SK-N-MC (cell line): ENCODE results near the gene DLGAP4.

Experiments
- EZH2 ChIP-seq: fragments of 200-600 bp; sonication (generic); IDR thresholded peaks from one replicate; pipeline ENCODE4 v1.6.1; 2017; ENCODE audit warnings: antibody characterized with exemption
- FOXP2 ChIP-seq: optimal IDR thresholded peaks from 2 replicates; pipeline ENCODE3; 2011; ENCODE audit warnings: mild to moderate bottlenecking, moderate library complexity; ENCODE audit not compliant: insufficient read depth; ENCODE audit errors: extremely low read length, control extremely low read depth
- POLR2AphosphoS5 ChIP-seq: IDR thresholded peaks from 2 replicates; pipeline ENCODE4 v1.6.1; 2012; ENCODE audit warnings: mild to moderate bottlenecking, low read depth, low read length, borderline replicate concordance

DNA sequence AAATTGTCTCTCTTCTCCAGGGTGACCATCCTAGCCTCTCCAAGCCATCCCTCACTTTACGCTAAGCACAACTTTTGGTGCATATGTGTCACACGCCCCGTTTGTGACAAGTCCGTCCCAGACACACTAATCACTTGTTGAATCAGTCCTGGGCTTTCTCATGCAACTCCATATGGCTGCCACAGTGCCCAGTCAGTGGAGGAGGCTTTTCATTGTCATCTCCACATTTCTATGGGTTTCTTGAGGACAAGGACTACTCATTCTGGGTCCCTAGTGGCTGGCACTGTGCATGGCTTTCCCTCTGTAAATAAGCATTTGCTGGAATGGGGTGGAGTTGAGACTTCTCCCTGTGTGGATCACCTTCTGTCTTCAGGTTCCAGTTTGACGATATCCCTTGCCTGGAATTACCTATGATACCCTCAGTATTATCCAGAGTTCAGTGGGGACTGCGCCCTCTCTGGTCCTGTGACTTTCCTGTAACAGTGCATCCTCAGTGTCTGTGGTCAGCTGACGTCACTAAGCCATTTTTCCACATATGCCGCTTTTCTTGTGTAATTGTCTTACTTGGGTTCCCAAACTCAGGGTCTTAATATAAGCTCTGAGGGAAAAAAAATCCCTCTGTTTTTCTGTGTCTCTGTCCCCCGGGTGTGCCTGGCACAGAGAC lies 175.4 kb downstream of the DLGAP4 start:
- TF ChIP-seq EZH2 = no peak
- TF ChIP-seq POLR2AphosphoS5 = no peak
- TF ChIP-seq FOXP2 = no peak
